SK-N-SH treated with all-trans-retinoic acid at 6 μM for 48 hours (cell line): ENCODE data around the gene CHCHD1.
A peak's percentile ranks its signal among the peaks of the same experiment; 100 is the strongest.
"Not testable (repeated sequence)": the region's sequence is repeated elsewhere in the genome, so short reads cannot be mapped to it uniquely, and the experiment has no call there.

Experiments
- ATAC-seq: fragments of 200-7000 bp; cut with Tn5 transposase; 3 replicates; pipeline ENCODE4 v1.9.1; 2020; ENCODE audit warnings: mild to moderate bottlenecking, moderate library complexity
- ARNTL ChIP-seq: fragments of 450-650 bp; formaldehyde crosslinking; IDR thresholded peaks from 2 replicates; pipeline ENCODE4 v1.5.0; 2020; ENCODE audit warnings: low read depth, mild to moderate bottlenecking, moderate library complexity, borderline replicate concordance
- ESRRG ChIP-seq: fragments of 250-450 bp; sonication (Bioruptor Pico); IDR thresholded peaks from 2 replicates; pipeline ENCODE4 v1.6.1; 2021; ENCODE audit warnings: mild to moderate bottlenecking
- POU6F1 ChIP-seq: fragments of 250-450 bp; sonication (Bioruptor Pico); IDR thresholded peaks from 2 replicates; pipeline ENCODE4 v1.8.0; 2021; ENCODE audit warnings: low read depth, mild to moderate bottlenecking, moderate library complexity, borderline replicate concordance
- RARB ChIP-seq: fragments of 250-450 bp; sonication (Bioruptor Pico); IDR thresholded peaks from 2 replicates; pipeline ENCODE4 v1.8.0; 2021; ENCODE audit warnings: mild to moderate bottlenecking, moderate library complexity
- TOX ChIP-seq: fragments of 250-450 bp; sonication (Bioruptor Pico); IDR thresholded peaks from 2 replicates; pipeline ENCODE4 v1.8.0; 2021; ENCODE audit warnings: mild to moderate bottlenecking, moderate library complexity, borderline replicate concordance
- ZFP3 ChIP-seq: fragments of 250-450 bp; sonication (Bioruptor Pico); IDR thresholded peaks from 2 replicates; pipeline ENCODE4 v1.5.0; 2020; ENCODE audit warnings: mild to moderate bottlenecking, moderate library complexity
- TF ChIP-seq, protein P1 (sequence below): fragments of 250-450 bp; sonication (Bioruptor Pico); IDR thresholded peaks from 2 replicates; pipeline ENCODE4 v1.8.0; 2020; ENCODE audit warnings: mild to moderate bottlenecking, moderate library complexity, borderline replicate concordance

CHCHD1 gene

DNA sequence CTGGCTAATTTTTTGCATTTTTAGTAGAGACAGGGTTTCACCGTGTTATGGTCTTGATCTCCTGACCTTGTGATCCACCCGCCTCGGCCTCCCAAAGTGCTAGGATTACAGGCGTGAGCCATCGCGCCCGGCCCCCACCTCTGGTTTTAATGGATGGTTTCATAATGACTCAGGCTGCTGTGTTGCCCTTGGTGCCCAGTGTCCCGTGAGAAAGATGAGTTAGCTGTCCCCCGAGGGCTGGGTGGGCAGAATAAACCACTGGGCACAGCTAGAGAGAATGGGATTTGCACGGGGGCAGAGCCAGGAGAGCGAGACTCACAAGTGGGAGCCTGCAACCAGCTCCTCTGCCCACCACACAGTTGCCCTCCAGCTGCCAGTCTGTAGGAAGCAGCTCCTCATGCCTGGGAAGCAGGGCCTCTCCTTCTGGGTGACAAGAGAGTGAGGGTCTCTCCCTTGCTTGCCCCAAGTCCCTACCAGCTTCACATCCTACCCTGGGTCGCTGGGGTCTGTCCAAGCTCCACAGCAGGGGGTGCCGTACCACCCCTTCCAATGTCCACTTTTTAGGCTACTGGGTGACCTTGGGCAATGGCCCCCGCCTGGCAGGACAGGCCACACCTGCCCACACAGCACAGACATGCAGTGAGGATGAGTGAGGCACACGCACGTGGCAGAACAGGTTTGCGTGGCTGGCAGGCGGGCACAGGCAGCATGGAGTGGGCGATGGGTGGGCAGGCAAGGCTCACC, 45.7 kb downstream of the CHCHD1 start:
- TF ChIP-seq TOX (CRISPR knock-in tag): no peak
- no peak for TF ChIP-seq RARB (CRISPR knock-in tag)
- TF ChIP-seq ESRRG (CRISPR knock-in tag): no peak
- TF ChIP-seq, protein P1, sequence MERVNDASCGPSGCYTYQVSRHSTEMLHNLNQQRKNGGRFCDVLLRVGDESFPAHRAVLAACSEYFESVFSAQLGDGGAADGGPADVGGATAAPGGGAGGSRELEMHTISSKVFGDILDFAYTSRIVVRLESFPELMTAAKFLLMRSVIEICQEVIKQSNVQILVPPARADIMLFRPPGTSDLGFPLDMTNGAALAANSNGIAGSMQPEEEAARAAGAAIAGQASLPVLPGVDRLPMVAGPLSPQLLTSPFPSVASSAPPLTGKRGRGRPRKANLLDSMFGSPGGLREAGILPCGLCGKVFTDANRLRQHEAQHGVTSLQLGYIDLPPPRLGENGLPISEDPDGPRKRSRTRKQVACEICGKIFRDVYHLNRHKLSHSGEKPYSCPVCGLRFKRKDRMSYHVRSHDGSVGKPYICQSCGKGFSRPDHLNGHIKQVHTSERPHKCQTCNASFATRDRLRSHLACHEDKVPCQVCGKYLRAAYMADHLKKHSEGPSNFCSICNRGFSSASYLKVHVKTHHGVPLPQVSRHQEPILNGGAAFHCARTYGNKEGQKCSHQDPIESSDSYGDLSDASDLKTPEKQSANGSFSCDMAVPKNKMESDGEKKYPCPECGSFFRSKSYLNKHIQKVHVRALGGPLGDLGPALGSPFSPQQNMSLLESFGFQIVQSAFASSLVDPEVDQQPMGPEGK: no peak
- no peak for TF ChIP-seq ZFP3 (CRISPR knock-in tag)
- ATAC-seq: peak; percentile 23; the same call in 2 of the 3 replicates

- no peak for ATAC-seq
- TF ChIP-seq ARNTL (CRISPR knock-in tag): no peak
- TF ChIP-seq POU6F1 (CRISPR knock-in tag): no peak
Observed at GRCh38 chr10:73828161-73828560, 46.3 kb downstream of the CHCHD1 start.

GRCh38 chr10:73829090-73829489, 47.2 kb downstream of the CHCHD1 start:
- not testable (repeated sequence) for ATAC-seq
